Measurements from ENCODE around the gene AGPAT2. TPM values are rescaled to one million over a fixed set of nuclear protein-coding genes. Genes with fewer than 3 reads are reported as not detected.

Gene AGPAT2
- total RNA-seq, 1 experiment from 2014 or later = 124 TPM

DNA sequence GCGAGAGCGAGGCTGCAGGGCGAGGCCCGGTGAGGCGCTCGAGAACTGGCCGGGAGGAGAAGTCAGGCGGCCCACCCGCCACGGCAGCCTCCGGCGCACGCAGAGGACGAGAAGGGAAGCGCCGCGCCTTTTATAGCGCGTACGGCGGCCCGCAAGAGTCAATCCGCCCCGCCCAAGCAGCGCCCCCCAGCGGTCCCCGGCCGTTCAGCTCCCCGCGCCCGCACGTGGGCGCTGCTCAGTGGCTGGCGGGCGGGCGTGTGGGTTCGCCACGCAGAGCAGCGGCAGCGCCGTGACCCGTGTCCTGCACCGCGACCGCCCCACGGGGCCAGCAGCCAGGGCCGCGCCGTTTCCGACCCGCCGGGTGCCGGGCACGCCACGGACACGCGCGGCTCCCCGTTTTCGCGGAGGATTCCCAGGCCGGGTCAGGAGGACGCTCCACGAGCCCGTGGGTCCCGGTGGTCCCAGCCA is 40.9 kb upstream of the AGPAT2 start:
- Histone ChIP-seq H3K27me3 (ENCODE audit: insufficient read depth, low read depth) (no peaks in the 10 kb centered on the region), H3K4me2 (peak overlapping the region; percentile 98), H3K9me2 (ENCODE audit: insufficient read depth) (no peaks in the 10 kb centered on the region), H3K27ac (peak overlapping the region; percentile 17; the same call in 1 of the 2 replicates), H3K36me3 (ENCODE audit: low read depth) (peaks cover 34% of the 10 kb centered on the region), H3F3A (ENCODE audit: insufficient read depth, low read depth) (peaks cover 66% of the 10 kb centered on the region), H4K20me1 (ENCODE audit: insufficient read depth) (peaks cover 43% of the 10 kb centered on the region), H3K4me3 (peak overlapping the region; percentile 99), H3K4me1 (replicated peaks; ENCODE audit: insufficient read depth) (peaks cover 27% of the 10 kb centered on the region), H2AFZ (peak overlapping the region; percentile 96), H3K79me2 (ENCODE audit: low read depth) (peaks cover 71% of the 10 kb centered on the region), H3K9me3 (ENCODE audit: insufficient read depth, low read depth) (no peaks in the 10 kb centered on the region)
- no TSS peak for BruUV-seq (replicated peaks)
- intact Hi-C loops (cut with micrococcal nuclease; ENCODE audit: unreplicated experiment) = loop anchor here (10.0 kb wide), 1 partner anchor 53 kb away; no protein-coding TSS in a partner anchor
- POLR2A ChIA-PET (ENCODE audit: unreplicated experiment) = interaction anchor here (0.6 kb wide), 2 partner anchors 18 to 84 kb away, joined by 3 read pairs; no protein-coding TSS in a partner anchor
- CTCF ChIA-PET = interaction anchor here (0.6 to 1.0 kb wide), 2 partner anchors 14 to 103 kb away, joined by 3 read pairs; partner anchors contain the start of gene LCN10
- TF ChIP-seq EZH2 (IDR thresholded peaks at IDR 0.05; ENCODE audit: low read depth) = no peak
- TF ChIP-seq, protein P1, sequence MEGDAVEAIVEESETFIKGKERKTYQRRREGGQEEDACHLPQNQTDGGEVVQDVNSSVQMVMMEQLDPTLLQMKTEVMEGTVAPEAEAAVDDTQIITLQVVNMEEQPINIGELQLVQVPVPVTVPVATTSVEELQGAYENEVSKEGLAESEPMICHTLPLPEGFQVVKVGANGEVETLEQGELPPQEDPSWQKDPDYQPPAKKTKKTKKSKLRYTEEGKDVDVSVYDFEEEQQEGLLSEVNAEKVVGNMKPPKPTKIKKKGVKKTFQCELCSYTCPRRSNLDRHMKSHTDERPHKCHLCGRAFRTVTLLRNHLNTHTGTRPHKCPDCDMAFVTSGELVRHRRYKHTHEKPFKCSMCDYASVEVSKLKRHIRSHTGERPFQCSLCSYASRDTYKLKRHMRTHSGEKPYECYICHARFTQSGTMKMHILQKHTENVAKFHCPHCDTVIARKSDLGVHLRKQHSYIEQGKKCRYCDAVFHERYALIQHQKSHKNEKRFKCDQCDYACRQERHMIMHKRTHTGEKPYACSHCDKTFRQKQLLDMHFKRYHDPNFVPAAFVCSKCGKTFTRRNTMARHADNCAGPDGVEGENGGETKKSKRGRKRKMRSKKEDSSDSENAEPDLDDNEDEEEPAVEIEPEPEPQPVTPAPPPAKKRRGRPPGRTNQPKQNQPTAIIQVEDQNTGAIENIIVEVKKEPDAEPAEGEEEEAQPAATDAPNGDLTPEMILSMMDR (conservative IDR thresholded peaks at IDR 0.05) = peak; percentile 78
- peak; percentile 47 to 90 for DNase-seq

DNA sequence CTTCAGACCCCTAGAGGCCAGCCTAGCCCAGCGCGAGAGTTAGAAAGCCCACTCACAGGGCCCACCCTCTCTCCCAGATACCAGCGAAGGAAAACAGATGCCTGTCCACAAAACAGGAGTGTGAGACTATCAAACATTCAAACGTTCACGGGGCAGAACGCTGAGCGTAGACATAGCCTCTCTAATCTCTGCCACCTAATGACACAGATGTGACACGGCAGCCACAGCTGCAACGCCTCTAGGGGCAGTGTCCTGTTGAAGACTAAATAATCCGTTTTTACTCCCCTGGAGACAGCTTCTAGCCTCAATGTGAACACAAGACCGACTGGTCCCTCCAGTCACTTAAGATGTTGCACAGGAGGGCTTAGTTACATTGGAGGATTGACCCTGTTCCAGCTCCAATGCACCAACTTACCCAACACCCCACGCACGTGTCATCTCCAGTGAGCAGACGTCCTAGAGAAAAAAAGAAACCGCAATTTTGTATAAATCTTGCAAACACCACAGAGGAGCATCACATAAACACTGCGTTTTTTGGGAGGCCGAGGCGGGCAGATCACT is 39.5 kb upstream of the AGPAT2 start:
- peak overlapping the region; percentile 17 for H3K27ac ChIP-seq
- H3K4me3 ChIP-seq = peak overlapping the region; percentile 99
- H3K4me2 ChIP-seq = peak overlapping the region; percentile 98
- POLR2A ChIA-PET (ENCODE audit: unreplicated experiment) = interaction anchor here (0.6 to 0.8 kb wide), 2 partner anchors 53 to 360 kb away, joined by 4 to 20 read pairs; no protein-coding TSS in a partner anchor
- peaks cover 57% of the 10 kb centered on the region for H4K20me1 ChIP-seq (ENCODE audit: insufficient read depth)
- CTCF ChIA-PET = interaction anchor here (0.8 kb wide), 1 partner anchor 33 kb away, joined by 3 read pairs; no protein-coding TSS in a partner anchor
- H3K79me2 ChIP-seq (ENCODE audit: low read depth) = peaks cover 71% of the 10 kb centered on the region
- peaks cover 27% of the 10 kb centered on the region for H3K4me1 ChIP-seq (replicated peaks; ENCODE audit: insufficient read depth)
- no peak overlapping the region for H2AFZ ChIP-seq
- H3K36me3 ChIP-seq (ENCODE audit: low read depth) = peaks cover 34% of the 10 kb centered on the region
- intact Hi-C loops (cut with micrococcal nuclease; ENCODE audit: unreplicated experiment) = loop anchor here (2.0 to 10.0 kb wide), 2 partner anchors 32 to 52 kb away; no protein-coding TSS in a partner anchor
- H3K27me3 ChIP-seq (ENCODE audit: insufficient read depth, low read depth) = no peaks in the 10 kb centered on the region
- TF ChIP-seq EZH2 (IDR thresholded peaks at IDR 0.05; ENCODE audit: low read depth) = no peak
- TF ChIP-seq, protein P1 (conservative IDR thresholded peaks at IDR 0.05) = peak; percentile 54
- no TSS peak for BruUV-seq (replicated peaks)
- DNase-seq = peak in 1 of 2 experiments; percentile 64
- H3F3A ChIP-seq (ENCODE audit: insufficient read depth, low read depth) = peaks cover 74% of the 10 kb centered on the region
- no peaks in the 10 kb centered on the region for H3K9me3 ChIP-seq (ENCODE audit: insufficient read depth, low read depth)
- H3K9me2 ChIP-seq (ENCODE audit: insufficient read depth) = no peaks in the 10 kb centered on the region

GRCh38 chr9:136726118-136726517 is 38.9 kb upstream of the AGPAT2 start:
- ChIA-PET CTCF (interaction anchor here (0.8 kb wide), 1 partner anchor 32 kb away, joined by 3 read pairs; no protein-coding TSS in a partner anchor), POLR2A (ENCODE audit: unreplicated experiment) (interaction anchor here (0.6 to 0.8 kb wide), 2 partner anchors 50 to 54 kb away, joined by 4 read pairs; no protein-coding TSS in a partner anchor)
- no peak overlapping the region for H2AFZ ChIP-seq
- peaks cover 76% of the 10 kb centered on the region for H3F3A ChIP-seq (ENCODE audit: insufficient read depth, low read depth)
- H3K4me1 ChIP-seq (replicated peaks; ENCODE audit: insufficient read depth) = peaks cover 27% of the 10 kb centered on the region
- no peaks in the 10 kb centered on the region for H3K27me3 ChIP-seq (ENCODE audit: insufficient read depth, low read depth)
- no TSS peak for BruUV-seq (replicated peaks)
- peak overlapping the region; percentile 99; the same call in 1 of the 2 replicates for H3K4me3 ChIP-seq
- no peak for DNase-seq
- H3K79me2 ChIP-seq (ENCODE audit: low read depth) = peaks cover 66% of the 10 kb centered on the region
- H3K9me2 ChIP-seq (ENCODE audit: insufficient read depth) = no peaks in the 10 kb centered on the region
- H4K20me1 ChIP-seq (ENCODE audit: insufficient read depth) = peaks cover 63% of the 10 kb centered on the region
- H3K9me3 ChIP-seq (ENCODE audit: insufficient read depth, low read depth) = no peaks in the 10 kb centered on the region
- H3K36me3 ChIP-seq (ENCODE audit: low read depth) = peaks cover 34% of the 10 kb centered on the region
- H3K27ac ChIP-seq = peak overlapping the region; percentile 17
- intact Hi-C loops (cut with micrococcal nuclease; ENCODE audit: unreplicated experiment) = loop anchor here (2.0 to 10.0 kb wide), 2 partner anchors 31 to 51 kb away; no protein-coding TSS in a partner anchor
- no peak for TF ChIP-seq EZH2 (IDR thresholded peaks at IDR 0.05; ENCODE audit: low read depth)
- TF ChIP-seq, protein P1 (conservative IDR thresholded peaks at IDR 0.05) = no peak
- peak overlapping the region; percentile 98 for H3K4me2 ChIP-seq
